Measurements from ENCODE around the gene FBN1.

- no peak for TF ChIP-seq HOXA7 (CRISPR knock-in tag; IDR thresholded peaks at IDR 0.05)
- no peak for TF ChIP-seq BCL6 (CRISPR knock-in tag; IDR thresholded peaks at IDR 0.05)
- no peak for TF ChIP-seq CTCF (CRISPR knock-in tag; IDR thresholded peaks at IDR 0.05)
- no peak for TF ChIP-seq RAD21 (CRISPR knock-in tag; IDR thresholded peaks at IDR 0.05)
- TF ChIP-seq POLR2A (IDR thresholded peaks at IDR 0.05; ENCODE audit: insufficient read depth in 1 of 2, low read depth in 2 of 2, low read length in 2 of 2), result no peak
- no peak for TF ChIP-seq ZNF160 (CRISPR knock-in tag; IDR thresholded peaks at IDR 0.05)
- no peak for TF ChIP-seq POLR2AphosphoS5 (IDR thresholded peaks at IDR 0.05; ENCODE audit: low read depth, low read length)
- no peak for TF ChIP-seq TCF7 (IDR thresholded peaks at IDR 0.05; ENCODE audit: low read depth)
Measured at GRCh38 chr15:48627260-48627940, 18.1 kb downstream of the FBN1 start.
